CD4-positive, CD25-positive, alpha-beta regulatory T cell (primary cell): ENCODE data around the gene ADGRG3. TPM values are rescaled to one million over a fixed set of nuclear protein-coding genes. Genes with fewer than 3 reads are reported as not detected.
"Not testable (repeated sequence)": the region's sequence is repeated elsewhere in the genome, so short reads cannot be mapped to it uniquely, and the experiment has no call there.

Source experiments
- ATAC-seq, 2 donors: fragments of 150-1000 bp; cut with Tn5 transposase; one replicate each; pipeline ENCODE4 v1.10.0; 2021; ENCODE audit warnings: low read depth in 2 of 2, moderate number of reproducible peaks in 2 of 2, moderate library complexity in 1 of 2
- DNase-seq, 3 donors: peaks; one replicate each; pipeline versions ENCODE4 v3.0.0 to v3.0.0-alpha.2; 2012 to 2022; ENCODE audit warnings: mixed read lengths in 1 of 3
- H3K27ac ChIP-seq: one replicate; pipeline ENCODE4 v1.7.0; 2013; ENCODE audit warnings: mild to moderate bottlenecking, low read length; ENCODE audit not compliant: insufficient read depth, poor library complexity, severe bottlenecking
- H3K27me3 ChIP-seq: one replicate; pipeline ENCODE4 v1.7.0; 2013; ENCODE audit warnings: low read length; ENCODE audit not compliant: control insufficient read depth, insufficient read depth
- H3K36me3 ChIP-seq: one replicate; pipeline ENCODE4 v1.7.0; 2013; ENCODE audit warnings: mild to moderate bottlenecking, low read length, moderate library complexity; ENCODE audit not compliant: control insufficient read depth, insufficient read depth
- H3K4me1 ChIP-seq: 2 replicates; pipeline ENCODE4 v1.7.0; 2013; ENCODE audit warnings: mild to moderate bottlenecking, low read length; ENCODE audit not compliant: insufficient read depth, control insufficient read depth, poor library complexity, severe bottlenecking
- H3K4me3 ChIP-seq: one replicate; pipeline ENCODE4 v1.7.0; 2013; ENCODE audit warnings: low read depth, mild to moderate bottlenecking, low read length, moderate library complexity
- H3K9me3 ChIP-seq, 2 experiments: 1 replicate in 1 of 2; 2 replicates in 1 of 2; pipeline ENCODE4 v1.7.0; 2013; ENCODE audit warnings: low read length in 2 of 2, mild to moderate bottlenecking in 1 of 2, moderate library complexity in 1 of 2; ENCODE audit not compliant: control insufficient read depth in 2 of 2
- H3K27ac Mint-ChIP-seq, 3 donors: one replicate each; pipeline ENCODE4 v1.8.0; 2020 to 2022; ENCODE audit warnings: mild to moderate bottlenecking in 3 of 3, mixed read lengths in 3 of 3, moderate library complexity in 2 of 3
- H3K27me3 Mint-ChIP-seq: one replicate; pipeline ENCODE4 v1.8.0; 2022; ENCODE audit warnings: mild to moderate bottlenecking, mixed read lengths
- H3K36me3 Mint-ChIP-seq: one replicate; pipeline ENCODE4 v1.8.0; 2020; ENCODE audit warnings: mixed read lengths
- H3K4me1 Mint-ChIP-seq, 4 donors: one replicate each; pipeline ENCODE4 v1.8.0; 2020 to 2022; ENCODE audit warnings: mixed read lengths in 4 of 4, mild to moderate bottlenecking in 1 of 4
- H3K4me3 Mint-ChIP-seq, 4 donors: one replicate each; pipeline ENCODE4 v1.8.0; 2020 to 2022; ENCODE audit warnings: mild to moderate bottlenecking in 4 of 4, mixed read lengths in 4 of 4, moderate library complexity in 3 of 4
- H3K9me3 Mint-ChIP-seq, 7 donors: one replicate each; pipeline ENCODE4 v1.8.0; 2020 to 2022; ENCODE audit warnings: mixed read lengths in 7 of 7, mild to moderate bottlenecking in 3 of 7, moderate library complexity in 2 of 7
- polyA plus RNA-seq, 4 donors: library from polyadenylated mRNA; unstranded; fragments of 300-500 nt; fragmentation: Illumina TruSeq; gene quantifications; one replicate each; pipeline ENCODE4 v1.2.3, GENCODE V29; 2021
- total RNA-seq: library from RNA; stranded (reverse); gene quantifications from one replicate; pipeline ENCODE4 v1.2.3, GENCODE V29; 2022

The ADGRG3 gene
- total and polyA plus RNA-seq, 5 donors from 2014 or later: 0.32 TPM; not detected in 4

GRCh38 chr16:57671451-57671850 is 3.3 kb downstream of the ADGRG3 start:
- H3K4me3 Mint-ChIP-seq, DNase-seq, H3K36me3 Mint-ChIP-seq, H3K36me3 ChIP-seq, ATAC-seq, H3K9me3 Mint-ChIP-seq, H3K4me3 ChIP-seq, H3K27me3 ChIP-seq, H3K27ac ChIP-seq, H3K27ac Mint-ChIP-seq, H3K4me1 Mint-ChIP-seq, H3K4me1 ChIP-seq, H3K9me3 ChIP-seq: not testable (repeated sequence)
- H3K27me3 Mint-ChIP-seq: peaks cover 20% of the 10 kb centered on the region

- Mint-ChIP-seq H3K4me1 (no peaks in the 10 kb centered on the region), H3K27ac (no peak overlapping the region), H3K9me3 (no peaks in the 10 kb centered on the region), H3K36me3 (no peaks in the 10 kb centered on the region), H3K27me3 (peaks cover 20% of the 10 kb centered on the region), H3K4me3 (no peak overlapping the region)
- no peaks in the 10 kb centered on the region for H3K4me1 ChIP-seq
- ATAC-seq (no peak), DNase-seq (no peak)
- no peaks in the 10 kb centered on the region for H3K9me3 ChIP-seq
- no peak overlapping the region for H3K27ac ChIP-seq
- peaks cover 5% of the 10 kb centered on the region for H3K27me3 ChIP-seq
- no peak overlapping the region for H3K4me3 ChIP-seq
- no peaks in the 10 kb centered on the region for H3K36me3 ChIP-seq
Observed at GRCh38 chr16:57672416-57672815, 4.3 kb downstream of the ADGRG3 start.

GRCh38 chr16:57672824-57673223 is 4.7 kb downstream of the ADGRG3 start:
- Histone ChIP-seq H3K36me3 (no peaks in the 10 kb centered on the region), H3K4me1 (no peaks in the 10 kb centered on the region), H3K27ac (no peak overlapping the region), H3K27me3 (peaks cover 5% of the 10 kb centered on the region), H3K4me3 (no peak overlapping the region), H3K9me3 (no peaks in the 10 kb centered on the region)
- no peak overlapping the region for H3K4me3 Mint-ChIP-seq
- ATAC-seq (no peak), DNase-seq (no peak)
- H3K27me3 Mint-ChIP-seq: peaks cover 20% of the 10 kb centered on the region
- no peak overlapping the region for H3K27ac Mint-ChIP-seq
- H3K4me1 Mint-ChIP-seq: no peaks in the 10 kb centered on the region
- H3K36me3 Mint-ChIP-seq: no peaks in the 10 kb centered on the region
- no peaks in the 10 kb centered on the region for H3K9me3 Mint-ChIP-seq

GRCh38 chr16:57675741-57676551 is 7.8 kb downstream of the ADGRG3 start:
- no peaks in the 10 kb centered on the region for H3K9me3 Mint-ChIP-seq
- H3K27ac ChIP-seq: no peak overlapping the region
- no peak overlapping the region for H3K4me3 ChIP-seq
- H3K36me3 ChIP-seq: no peaks in the 10 kb centered on the region
- peaks cover 5% of the 10 kb centered on the region for H3K27me3 ChIP-seq
- H3K27ac Mint-ChIP-seq: no peak overlapping the region
- no peaks in the 10 kb centered on the region for H3K9me3 ChIP-seq
- H3K4me1 Mint-ChIP-seq: no peaks in the 10 kb centered on the region
- H3K27me3 Mint-ChIP-seq: peaks cover 11% of the 10 kb centered on the region
- no peak for DNase-seq
- no peak for ATAC-seq
- H3K4me3 Mint-ChIP-seq: no peak overlapping the region
- no peaks in the 10 kb centered on the region for H3K4me1 ChIP-seq
- H3K36me3 Mint-ChIP-seq: no peaks in the 10 kb centered on the region

- Mint-ChIP-seq H3K27ac (no peak overlapping the region), H3K27me3 (peaks cover 5% of the 10 kb centered on the region), H3K4me3 (no peak overlapping the region)
Observed at GRCh38 chr16:57676553-57677085, 8.5 kb downstream of the ADGRG3 start.

GRCh38 chr16:57677622-57678369 is 9.7 kb downstream of the ADGRG3 start:
- Histone ChIP-seq H3K4me3 (no peak overlapping the region), H3K9me3 (no peaks in the 10 kb centered on the region), H3K27me3 (peaks cover 5% of the 10 kb centered on the region), H3K27ac (no peak overlapping the region), H3K36me3 (no peaks in the 10 kb centered on the region), H3K4me1 (no peaks in the 10 kb centered on the region)
- Mint-ChIP-seq H3K4me1 (no peaks in the 10 kb centered on the region), H3K4me3 (no peak overlapping the region), H3K36me3 (no peaks in the 10 kb centered on the region), H3K27ac (no peak overlapping the region), H3K9me3 (no peaks in the 10 kb centered on the region), H3K27me3 (no peaks in the 10 kb centered on the region)
- DNase-seq (no peak), ATAC-seq (no peak)

More at GRCh38 chr16:57676553-57677085, 8.5 kb downstream of the ADGRG3 start:
- Mint-ChIP-seq H3K36me3 (no peaks in the 10 kb centered on the region), H3K4me1 (no peaks in the 10 kb centered on the region), H3K9me3 (no peaks in the 10 kb centered on the region)
- no peak for DNase-seq
- no peaks in the 10 kb centered on the region for H3K36me3 ChIP-seq
- H3K27ac ChIP-seq: no peak overlapping the region
- H3K4me3 ChIP-seq: no peak overlapping the region
- no peak for ATAC-seq
- no peaks in the 10 kb centered on the region for H3K4me1 ChIP-seq
- no peaks in the 10 kb centered on the region for H3K9me3 ChIP-seq
- peaks cover 5% of the 10 kb centered on the region for H3K27me3 ChIP-seq

- Histone ChIP-seq H3K27ac (no peak overlapping the region), H3K36me3 (no peaks in the 10 kb centered on the region), H3K4me1 (no peaks in the 10 kb centered on the region), H3K27me3 (peaks cover 2% of the 10 kb centered on the region), H3K4me3 (no peak overlapping the region), H3K9me3 (no peaks in the 10 kb centered on the region)
- Mint-ChIP-seq H3K27me3 (no peaks in the 10 kb centered on the region), H3K36me3 (no peaks in the 10 kb centered on the region), H3K9me3 (no peaks in the 10 kb centered on the region), H3K27ac (no peak overlapping the region), H3K4me3 (no peak overlapping the region), H3K4me1 (no peaks in the 10 kb centered on the region)
- DNase-seq: no peak
- ATAC-seq: no peak
Observed at GRCh38 chr16:57679016-57679415, 10.9 kb downstream of the ADGRG3 start.
